ENCODE results near the gene FRRS1.

FRRS1 gene

DNA sequence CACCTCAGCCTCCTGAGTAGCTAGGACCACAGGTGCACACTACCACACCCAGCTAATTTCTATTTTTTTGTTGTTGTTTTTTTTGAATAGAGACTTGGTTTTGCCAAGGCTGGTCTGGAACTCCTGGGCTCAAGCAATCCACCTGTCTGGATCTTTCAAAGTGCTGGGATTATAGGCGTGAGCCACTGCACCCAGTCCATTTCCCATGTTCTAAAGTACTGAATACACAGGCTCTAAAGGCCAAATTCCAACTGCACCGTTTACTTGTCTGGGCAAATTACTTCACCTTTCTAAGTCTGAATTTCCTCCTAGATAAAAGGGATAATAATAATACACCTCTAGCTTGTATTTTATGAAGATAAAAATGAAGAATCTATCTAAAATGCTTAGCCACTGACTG is 39.6 kb downstream of the FRRS1 start:
- Histone ChIP-seq H3K27ac (ENCODE audit: low read depth, low read length) (no peak overlapping the region), H3K36me3 (ENCODE audit: insufficient read depth, low read length) (no peaks in the 10 kb centered on the region), H3K9me3 (ENCODE audit: low read length) (no peaks in the 10 kb centered on the region), H3K9ac (ENCODE audit: low read length) (no peak overlapping the region), H3K4me3 (ENCODE audit: low read depth in 1 of 2, low read length in 2 of 2) (no peak overlapping the region), H3K4me1 (ENCODE audit: insufficient read depth, low read length) (no peaks in the 10 kb centered on the region), H3K27me3 (ENCODE audit: control insufficient read depth in 1 of 2, insufficient read depth in 2 of 2, low read length in 2 of 2) (no peaks in the 10 kb centered on the region)

GRCh38 chr1:99726407-99726806 is 40.0 kb downstream of the FRRS1 start:
- H3K27ac ChIP-seq (ENCODE audit: low read depth, low read length) = no peak overlapping the region
- H3K4me1 ChIP-seq (ENCODE audit: insufficient read depth, low read length) = no peaks in the 10 kb centered on the region
- H3K36me3 ChIP-seq (ENCODE audit: insufficient read depth, low read length) = no peaks in the 10 kb centered on the region
- no peak overlapping the region for H3K4me3 ChIP-seq (ENCODE audit: low read depth in 1 of 2, low read length in 2 of 2)
- H3K9me3 ChIP-seq (ENCODE audit: low read length) = no peaks in the 10 kb centered on the region
- no peaks in the 10 kb centered on the region for H3K27me3 ChIP-seq (ENCODE audit: control insufficient read depth in 1 of 2, insufficient read depth in 2 of 2, low read length in 2 of 2)
- H3K9ac ChIP-seq (ENCODE audit: low read length) = no peak overlapping the region

DNA sequence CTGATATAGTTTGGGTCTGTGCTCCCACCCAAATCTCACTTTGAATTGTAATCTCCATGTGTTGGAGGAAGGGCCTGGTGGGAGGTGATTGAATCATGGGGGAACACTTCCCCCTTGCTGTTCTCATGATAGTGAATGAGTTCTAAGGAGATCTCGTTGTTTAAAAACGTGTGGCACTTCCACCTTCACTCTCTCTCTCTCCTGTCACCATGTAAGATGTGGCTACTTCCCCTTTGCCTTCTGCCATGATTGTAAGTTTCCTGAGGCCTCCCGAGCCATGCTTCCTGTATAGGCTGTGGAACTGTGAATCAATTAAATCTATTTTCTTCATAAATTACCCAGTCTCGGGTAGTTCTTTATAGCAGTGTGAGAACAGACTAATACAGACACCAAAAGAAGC is 40.4 kb downstream of the FRRS1 start:
- Histone ChIP-seq H3K9ac (ENCODE audit: low read length) (no peak overlapping the region), H3K4me1 (ENCODE audit: insufficient read depth, low read length) (no peaks in the 10 kb centered on the region), H3K4me3 (ENCODE audit: low read depth in 1 of 2, low read length in 2 of 2) (no peak overlapping the region), H3K27me3 (ENCODE audit: control insufficient read depth in 1 of 2, insufficient read depth in 2 of 2, low read length in 2 of 2) (no peaks in the 10 kb centered on the region), H3K9me3 (ENCODE audit: low read length) (no peaks in the 10 kb centered on the region), H3K36me3 (ENCODE audit: insufficient read depth, low read length) (no peaks in the 10 kb centered on the region), H3K27ac (ENCODE audit: low read depth, low read length) (no peak overlapping the region)

- H3K4me1 ChIP-seq (ENCODE audit: insufficient read depth, low read length) = no peaks in the 10 kb centered on the region
Measured at GRCh38 chr1:99723251-99723650, 43.2 kb downstream of the FRRS1 start.

GRCh38 chr1:99717005-99717404 is 49.4 kb downstream of the FRRS1 start:
- H3K27me3 ChIP-seq (ENCODE audit: control insufficient read depth in 1 of 2, insufficient read depth in 2 of 2, low read length in 2 of 2) = no peaks in the 10 kb centered on the region
- no peaks in the 10 kb centered on the region for H3K36me3 ChIP-seq (ENCODE audit: insufficient read depth, low read length)
- no peak overlapping the region for H3K27ac ChIP-seq (ENCODE audit: low read depth, low read length)
- no peak overlapping the region for H3K9ac ChIP-seq (ENCODE audit: low read length)
- no peaks in the 10 kb centered on the region for H3K9me3 ChIP-seq (ENCODE audit: low read length)
- no peaks in the 10 kb centered on the region for H3K4me1 ChIP-seq (ENCODE audit: insufficient read depth, low read length)
- H3K4me3 ChIP-seq (ENCODE audit: low read depth in 1 of 2, low read length in 2 of 2) = no peak overlapping the region

More at GRCh38 chr1:99723251-99723650, 43.2 kb downstream of the FRRS1 start:
- Histone ChIP-seq H3K9me3 (ENCODE audit: low read length) (no peaks in the 10 kb centered on the region), H3K27me3 (ENCODE audit: control insufficient read depth in 1 of 2, insufficient read depth in 2 of 2, low read length in 2 of 2) (no peaks in the 10 kb centered on the region), H3K27ac (ENCODE audit: low read depth, low read length) (no peak overlapping the region), H3K4me3 (ENCODE audit: low read depth in 1 of 2, low read length in 2 of 2) (no peak overlapping the region), H3K9ac (ENCODE audit: low read length) (no peak overlapping the region), H3K36me3 (ENCODE audit: insufficient read depth, low read length) (no peaks in the 10 kb centered on the region)

- Histone ChIP-seq H3K27ac (ENCODE audit: low read depth, low read length) (no peak overlapping the region), H3K36me3 (ENCODE audit: insufficient read depth, low read length) (no peaks in the 10 kb centered on the region), H3K9me3 (ENCODE audit: low read length) (no peaks in the 10 kb centered on the region), H3K27me3 (ENCODE audit: control insufficient read depth in 1 of 2, insufficient read depth in 2 of 2, low read length in 2 of 2) (no peaks in the 10 kb centered on the region), H3K9ac (ENCODE audit: low read length) (no peak overlapping the region), H3K4me1 (ENCODE audit: insufficient read depth, low read length) (no peaks in the 10 kb centered on the region), H3K4me3 (ENCODE audit: low read depth in 1 of 2, low read length in 2 of 2) (no peak overlapping the region)
Measured at GRCh38 chr1:99713006-99713405, 53.4 kb downstream of the FRRS1 start.

DNA sequence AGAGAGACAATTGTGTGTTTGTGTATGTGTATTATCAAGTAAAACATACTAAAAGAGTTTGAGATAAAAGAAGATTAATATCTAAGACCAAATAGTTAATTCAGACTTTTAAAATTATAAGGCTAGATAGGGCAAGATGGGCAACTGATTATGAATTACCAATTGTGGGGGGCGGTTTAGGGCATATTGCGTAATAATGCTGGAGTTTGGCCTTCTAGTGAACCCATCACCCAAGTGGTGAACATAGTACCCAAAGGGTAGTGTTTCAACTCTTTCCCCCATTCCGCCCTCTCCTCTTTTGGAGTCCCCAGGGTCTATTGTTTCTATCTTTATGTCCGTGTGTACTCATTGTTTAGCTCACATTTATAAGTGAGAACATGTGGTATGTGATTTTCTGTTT is 55.4 kb downstream of the FRRS1 start:
- Histone ChIP-seq H3K27me3 (ENCODE audit: control insufficient read depth in 1 of 2, insufficient read depth in 2 of 2, low read length in 2 of 2) (no peaks in the 10 kb centered on the region), H3K9ac (ENCODE audit: low read length) (no peak overlapping the region), H3K27ac (ENCODE audit: low read depth, low read length) (no peak overlapping the region), H3K9me3 (ENCODE audit: low read length) (no peaks in the 10 kb centered on the region), H3K4me1 (ENCODE audit: insufficient read depth, low read length) (no peaks in the 10 kb centered on the region), H3K36me3 (ENCODE audit: insufficient read depth, low read length) (no peaks in the 10 kb centered on the region), H3K4me3 (ENCODE audit: low read depth in 1 of 2, low read length in 2 of 2) (no peak overlapping the region)

DNA sequence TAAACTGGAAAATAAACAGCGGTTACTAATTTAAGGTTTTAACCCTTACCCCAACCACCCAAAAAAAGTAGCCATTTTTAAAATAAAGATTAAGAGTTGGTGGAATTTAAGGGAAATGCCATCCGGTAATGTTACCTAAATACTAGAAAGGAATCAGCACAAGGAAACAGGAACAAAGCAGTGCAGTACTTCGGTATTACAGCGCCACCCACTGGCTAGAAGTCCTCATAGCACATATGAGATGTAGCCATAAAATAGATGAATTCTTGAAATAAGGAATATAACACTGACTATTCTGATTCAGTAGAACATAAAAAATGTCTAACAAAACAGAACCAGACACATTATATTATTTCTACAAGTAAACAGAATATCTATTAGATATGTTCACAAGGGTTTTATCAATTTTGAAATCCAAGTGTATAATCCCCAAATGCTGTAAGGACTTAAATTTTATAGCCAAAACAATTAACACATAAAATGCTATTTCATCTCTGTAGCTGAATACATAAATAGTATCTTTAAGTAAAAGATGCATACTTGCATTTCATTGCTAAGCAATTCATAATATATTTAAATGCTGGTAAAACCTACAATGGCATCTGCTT is 58.8 kb downstream of the FRRS1 start:
- Histone ChIP-seq H3K9ac (ENCODE audit: low read length) (no peak overlapping the region), H3K4me1 (ENCODE audit: insufficient read depth, low read length) (no peaks in the 10 kb centered on the region), H3K4me3 (ENCODE audit: low read depth in 1 of 2, low read length in 2 of 2) (no peak overlapping the region), H3K27ac (ENCODE audit: low read depth, low read length) (no peak overlapping the region), H3K9me3 (ENCODE audit: low read length) (no peaks in the 10 kb centered on the region), H3K36me3 (ENCODE audit: insufficient read depth, low read length) (no peaks in the 10 kb centered on the region), H3K27me3 (ENCODE audit: control insufficient read depth in 1 of 2, insufficient read depth in 2 of 2, low read length in 2 of 2) (no peaks in the 10 kb centered on the region)

DNA sequence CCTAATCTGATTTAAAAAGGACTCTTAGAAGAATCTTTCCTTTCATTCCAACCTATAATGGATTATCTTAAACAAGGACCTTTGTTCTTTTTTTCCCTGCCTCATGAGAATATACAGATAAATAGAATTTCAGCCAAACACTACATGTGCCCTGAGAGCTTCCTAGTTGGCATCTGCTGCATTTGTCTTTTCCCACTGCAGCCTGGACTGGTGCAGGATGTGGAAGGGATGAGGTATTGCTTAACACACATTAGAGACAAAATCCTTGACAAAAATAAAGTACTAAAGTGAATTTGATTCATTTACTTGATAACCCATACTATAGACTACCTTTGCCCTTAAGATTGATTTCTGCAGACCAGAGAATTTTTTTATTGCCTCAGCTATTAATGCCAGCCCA is 61.0 kb downstream of the FRRS1 start:
- no peaks in the 10 kb centered on the region for H3K4me1 ChIP-seq (ENCODE audit: insufficient read depth, low read length)
- H3K36me3 ChIP-seq (ENCODE audit: insufficient read depth, low read length) = no peaks in the 10 kb centered on the region
- no peak overlapping the region for H3K4me3 ChIP-seq (ENCODE audit: low read depth in 1 of 2, low read length in 2 of 2)
- H3K27ac ChIP-seq (ENCODE audit: low read depth, low read length) = no peak overlapping the region
- no peaks in the 10 kb centered on the region for H3K27me3 ChIP-seq (ENCODE audit: control insufficient read depth in 1 of 2, insufficient read depth in 2 of 2, low read length in 2 of 2)
- H3K9me3 ChIP-seq (ENCODE audit: low read length) = no peaks in the 10 kb centered on the region
- no peak overlapping the region for H3K9ac ChIP-seq (ENCODE audit: low read length)

DNA sequence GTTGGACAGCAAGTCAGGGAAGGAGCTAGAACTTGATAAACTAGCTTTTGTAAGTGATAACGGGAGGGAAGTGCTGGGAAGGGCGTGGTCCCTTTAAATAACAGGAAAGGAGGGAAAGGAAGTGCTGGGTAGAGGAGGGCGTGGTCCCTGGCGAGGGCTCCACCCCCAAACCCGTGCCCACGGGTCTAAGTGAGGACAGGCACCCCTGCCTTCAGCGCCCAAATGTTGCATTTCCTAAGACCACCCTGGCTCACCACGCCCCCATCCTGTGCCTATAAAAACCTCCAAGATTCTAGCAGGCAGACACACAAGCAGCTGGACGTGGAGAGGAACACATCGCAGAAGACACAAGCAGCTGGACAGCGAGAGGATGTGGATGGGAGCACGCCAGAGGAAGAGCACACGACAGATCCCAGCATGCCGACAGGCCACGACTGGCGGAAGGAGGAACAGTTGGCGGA is 62.0 kb downstream of the FRRS1 start:
- H3K9me3 ChIP-seq (ENCODE audit: low read length) = no peaks in the 10 kb centered on the region
- H3K27me3 ChIP-seq (ENCODE audit: control insufficient read depth in 1 of 2, insufficient read depth in 2 of 2, low read length in 2 of 2) = no peaks in the 10 kb centered on the region
- no peaks in the 10 kb centered on the region for H3K36me3 ChIP-seq (ENCODE audit: insufficient read depth, low read length)
- H3K27ac ChIP-seq (ENCODE audit: low read depth, low read length) = no peak overlapping the region
- no peaks in the 10 kb centered on the region for H3K4me1 ChIP-seq (ENCODE audit: insufficient read depth, low read length)
- no peak overlapping the region for H3K4me3 ChIP-seq (ENCODE audit: low read depth in 1 of 2, low read length in 2 of 2)
- no peak overlapping the region for H3K9ac ChIP-seq (ENCODE audit: low read length)

- Histone ChIP-seq H3K27me3 (ENCODE audit: control insufficient read depth in 1 of 2, insufficient read depth in 2 of 2, low read length in 2 of 2) (no peaks in the 10 kb centered on the region), H3K27ac (ENCODE audit: low read depth, low read length) (no peak overlapping the region), H3K4me3 (ENCODE audit: low read depth in 1 of 2, low read length in 2 of 2) (no peak overlapping the region), H3K9me3 (ENCODE audit: low read length) (no peaks in the 10 kb centered on the region), H3K4me1 (ENCODE audit: insufficient read depth, low read length) (no peaks in the 10 kb centered on the region), H3K9ac (ENCODE audit: low read length) (no peak overlapping the region), H3K36me3 (ENCODE audit: insufficient read depth, low read length) (no peaks in the 10 kb centered on the region)
Measured at GRCh38 chr1:99702221-99702620, 64.2 kb downstream of the FRRS1 start.

DNA sequence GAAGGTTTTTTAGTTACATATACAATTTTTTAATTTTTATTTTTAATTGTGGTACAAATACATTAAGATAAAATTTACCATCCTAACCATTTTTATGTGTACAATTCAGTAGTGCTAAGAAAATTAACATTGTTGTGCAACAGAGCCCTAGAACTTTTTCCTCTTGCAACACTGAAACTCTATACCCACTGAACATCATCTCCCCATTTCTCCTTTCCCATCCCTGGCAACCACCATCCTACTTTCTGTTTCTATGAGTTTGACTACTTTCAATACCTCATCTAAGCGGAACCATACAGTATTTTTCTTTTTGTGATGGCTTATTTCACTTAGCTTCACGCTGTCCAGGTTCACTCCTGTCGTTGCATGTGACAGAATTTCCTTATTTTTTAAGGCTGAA is 66.4 kb downstream of the FRRS1 start:
- Histone ChIP-seq H3K36me3 (ENCODE audit: insufficient read depth, low read length) (no peaks in the 10 kb centered on the region), H3K4me3 (ENCODE audit: low read depth in 1 of 2, low read length in 2 of 2) (no peak overlapping the region), H3K27ac (ENCODE audit: low read depth, low read length) (no peak overlapping the region), H3K9me3 (ENCODE audit: low read length) (no peaks in the 10 kb centered on the region), H3K9ac (ENCODE audit: low read length) (no peak overlapping the region), H3K4me1 (ENCODE audit: insufficient read depth, low read length) (no peaks in the 10 kb centered on the region), H3K27me3 (ENCODE audit: control insufficient read depth in 1 of 2, insufficient read depth in 2 of 2, low read length in 2 of 2) (no peaks in the 10 kb centered on the region)
